HG03457 (cell line): ENCODE results near the gene SPNS2.

Experiments
- ATAC-seq: cut with Tn5 transposase; IDR thresholded peaks from one replicate; pipeline ENCODE4 v1.9.1; 2021; ENCODE audit warnings: moderate number of reproducible peaks; ENCODE audit not compliant: unreplicated experiment

The SPNS2 gene

GRCh38 chr17:4586043-4586442 lies 87.4 kb downstream of the SPNS2 start:
- no peak for ATAC-seq

DNA sequence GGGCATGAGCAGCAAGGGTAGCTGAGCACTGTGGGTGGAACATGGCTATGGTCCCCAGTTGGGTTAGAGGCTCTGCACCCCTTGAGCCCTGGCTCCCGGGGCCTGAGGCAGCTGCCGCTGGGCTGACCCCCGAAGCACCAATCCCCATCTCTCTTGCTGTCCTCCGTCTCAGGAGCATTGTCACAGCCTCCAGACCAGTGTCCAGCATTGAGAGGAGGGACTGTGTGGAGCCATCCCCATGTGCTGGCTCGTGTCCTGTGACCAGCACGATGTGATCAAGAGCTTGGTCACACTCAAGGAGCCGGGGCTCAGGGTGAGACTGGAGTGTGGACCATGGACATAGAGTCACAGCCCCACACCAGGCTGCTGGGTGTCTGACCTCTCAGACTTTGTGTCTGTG lies 88.5 kb downstream of the SPNS2 start:
- ATAC-seq, result no peak

- ATAC-seq, result no peak
Observed at GRCh38 chr17:4587803-4588202, 89.1 kb downstream of the SPNS2 start.

GRCh38 chr17:4588391-4588790 lies 89.7 kb downstream of the SPNS2 start:
- no peak for ATAC-seq
